Thoracic aorta (tissue), 2 donors: Measurements from ENCODE around the gene KCNC3. TPM values are rescaled to one million over a fixed set of nuclear protein-coding genes. Genes with fewer than 3 reads are reported as not detected.
A peak's percentile ranks its signal among the peaks of the same experiment; 100 is the strongest.
"Not testable (repeated sequence)": the region's sequence is repeated elsewhere in the genome, so short reads cannot be mapped to it uniquely, and the experiment has no call there.

Experiments
- ATAC-seq: fragments of 150-250 bp; one replicate; pipeline ENCODE4 v1.8.0; 2017; ENCODE audit warnings: low read depth; ENCODE audit not compliant: insufficient number of reproducible peaks, low FRiP score
- DNase-seq: peaks from one replicate; pipeline ENCODE4 v3.0.0-alpha.2; 2020; ENCODE audit warnings: low spot score
- H3K27ac ChIP-seq, 2 donors: fragments of 200-600 bp; sonication (generic); 1 replicate in 1 of 2; 2 replicates in 1 of 2; pipeline ENCODE4 v1.5.1; 2016; ENCODE audit warnings: mild to moderate bottlenecking in 2 of 2, moderate library complexity in 2 of 2
- H3K27me3 ChIP-seq: fragments of 200-600 bp; sonication (generic); replicated peaks from 2 replicates; pipeline ENCODE4 v1.6.0; 2016; ENCODE audit warnings: mild to moderate bottlenecking; ENCODE audit not compliant: insufficient read depth
- H3K36me3 ChIP-seq: fragments of 200-600 bp; sonication (generic); one replicate; pipeline ENCODE4 v1.5.1; 2016
- H3K4me1 ChIP-seq, 2 donors: fragments of 200-600 bp; sonication (generic); 1 replicate in 1 of 2; 2 replicates in 1 of 2; pipeline versions ENCODE4 v1.5.1 to v1.6.0; 2016; ENCODE audit warnings: low read depth in 2 of 2, mild to moderate bottlenecking in 1 of 2; ENCODE audit not compliant: control insufficient read depth in 1 of 2
- H3K4me3 ChIP-seq: fragments of 200-600 bp; sonication (generic); 2 replicates; pipeline ENCODE4 v1.5.1; 2016; ENCODE audit warnings: mild to moderate bottlenecking
- H3K9me3 ChIP-seq: fragments of 200-600 bp; sonication (generic); 2 replicates; pipeline ENCODE4 v1.5.1; 2016
- total RNA-seq, 2 donors: library from RNA; depleted of rRNA; stranded (reverse); fragments of >200 nt; gene quantifications; one replicate each; pipeline versions ENCODE4 v1.1.0 to v1.2.3, GENCODE V29; 2016
- TF ChIP-seq, protein P1 (sequence below): fragments of 200-600 bp; sonication (generic); IDR thresholded peaks from one replicate; pipeline ENCODE4 v1.5.1; 2019; ENCODE audit warnings: antibody characterized with exemption

KCNC3 gene
- total RNA-seq, 2 donors from 2014 or later, result 1.3 to 4.2 TPM

DNA sequence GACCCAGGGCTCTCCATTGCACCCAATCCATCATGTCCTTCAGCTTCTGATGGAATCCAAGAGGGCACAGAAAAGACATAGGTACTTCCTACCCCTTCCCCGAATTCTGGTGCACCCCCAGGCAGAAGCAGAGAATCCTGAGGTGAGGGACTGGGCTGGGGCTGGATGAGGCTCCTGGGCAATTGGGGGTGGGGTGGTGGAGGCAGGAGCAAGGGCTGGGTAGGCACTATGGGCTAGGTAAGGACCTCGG, 2.7 kb upstream of the KCNC3 start:
- ATAC-seq, result no peak
- peaks cover 3 to 28% of the 10 kb centered on the region in 2 donors for H3K4me1 ChIP-seq
- no peaks in the 10 kb centered on the region for H3K36me3 ChIP-seq
- peaks cover 15% of the 10 kb centered on the region for H3K27me3 ChIP-seq
- H3K9me3 ChIP-seq, result no peaks in the 10 kb centered on the region
- no peak for DNase-seq
- H3K4me3 ChIP-seq, result peak overlapping the region; percentile 66
- TF ChIP-seq, protein P1, sequence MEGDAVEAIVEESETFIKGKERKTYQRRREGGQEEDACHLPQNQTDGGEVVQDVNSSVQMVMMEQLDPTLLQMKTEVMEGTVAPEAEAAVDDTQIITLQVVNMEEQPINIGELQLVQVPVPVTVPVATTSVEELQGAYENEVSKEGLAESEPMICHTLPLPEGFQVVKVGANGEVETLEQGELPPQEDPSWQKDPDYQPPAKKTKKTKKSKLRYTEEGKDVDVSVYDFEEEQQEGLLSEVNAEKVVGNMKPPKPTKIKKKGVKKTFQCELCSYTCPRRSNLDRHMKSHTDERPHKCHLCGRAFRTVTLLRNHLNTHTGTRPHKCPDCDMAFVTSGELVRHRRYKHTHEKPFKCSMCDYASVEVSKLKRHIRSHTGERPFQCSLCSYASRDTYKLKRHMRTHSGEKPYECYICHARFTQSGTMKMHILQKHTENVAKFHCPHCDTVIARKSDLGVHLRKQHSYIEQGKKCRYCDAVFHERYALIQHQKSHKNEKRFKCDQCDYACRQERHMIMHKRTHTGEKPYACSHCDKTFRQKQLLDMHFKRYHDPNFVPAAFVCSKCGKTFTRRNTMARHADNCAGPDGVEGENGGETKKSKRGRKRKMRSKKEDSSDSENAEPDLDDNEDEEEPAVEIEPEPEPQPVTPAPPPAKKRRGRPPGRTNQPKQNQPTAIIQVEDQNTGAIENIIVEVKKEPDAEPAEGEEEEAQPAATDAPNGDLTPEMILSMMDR, result no peak
- H3K27ac ChIP-seq, result no peak overlapping the region

DNA sequence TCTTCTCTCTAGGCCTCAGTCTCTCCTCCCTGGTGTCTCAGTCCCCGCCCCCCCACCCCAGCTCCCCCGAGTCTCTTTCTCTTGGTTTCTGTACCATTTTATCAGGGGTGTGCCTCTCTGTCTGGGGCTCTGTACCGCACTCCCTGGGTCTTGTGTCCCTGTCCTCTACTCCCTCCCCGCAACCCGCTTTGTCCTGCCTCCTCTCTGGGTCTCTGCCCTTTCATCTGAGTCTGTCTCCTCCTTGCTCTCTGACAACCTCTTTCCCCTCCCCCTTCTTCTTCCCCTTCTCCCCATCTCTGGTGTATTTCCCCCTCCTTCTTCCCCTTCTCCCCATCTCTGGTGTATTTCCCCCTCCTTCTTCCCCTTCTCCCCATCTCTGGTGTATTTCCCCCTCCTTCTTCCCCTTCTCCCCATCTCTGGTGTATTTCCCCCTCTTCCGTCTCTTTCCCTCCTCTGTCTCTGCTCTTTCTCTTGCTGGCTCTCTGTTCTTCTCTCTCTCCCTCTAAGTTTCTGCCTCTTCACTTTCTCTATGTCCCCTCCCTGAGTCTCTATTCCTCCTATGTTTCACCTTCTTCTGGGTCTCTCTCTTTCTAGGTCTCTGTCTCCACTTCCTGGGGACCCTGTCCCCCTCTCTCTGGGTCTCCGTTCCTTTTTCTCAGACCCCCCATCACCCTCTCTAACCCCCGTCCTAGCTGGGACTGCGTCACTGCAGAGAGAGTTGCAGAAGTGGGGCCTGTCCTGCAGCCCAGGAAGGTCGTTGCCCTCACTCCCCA, 2.2 kb upstream of the KCNC3 start:
- Histone ChIP-seq H3K36me3 (no peaks in the 10 kb centered on the region), H3K27me3 (peaks cover 15% of the 10 kb centered on the region), H3K4me3 (peak overlapping the region; percentile 57), H3K27ac (no peak overlapping the region), H3K9me3 (no peaks in the 10 kb centered on the region), H3K4me1 (peaks cover 4 to 28% of the 10 kb centered on the region in 2 donors)
- ATAC-seq (no peak), DNase-seq (no peak)
- TF ChIP-seq, protein P1, result no peak

DNA sequence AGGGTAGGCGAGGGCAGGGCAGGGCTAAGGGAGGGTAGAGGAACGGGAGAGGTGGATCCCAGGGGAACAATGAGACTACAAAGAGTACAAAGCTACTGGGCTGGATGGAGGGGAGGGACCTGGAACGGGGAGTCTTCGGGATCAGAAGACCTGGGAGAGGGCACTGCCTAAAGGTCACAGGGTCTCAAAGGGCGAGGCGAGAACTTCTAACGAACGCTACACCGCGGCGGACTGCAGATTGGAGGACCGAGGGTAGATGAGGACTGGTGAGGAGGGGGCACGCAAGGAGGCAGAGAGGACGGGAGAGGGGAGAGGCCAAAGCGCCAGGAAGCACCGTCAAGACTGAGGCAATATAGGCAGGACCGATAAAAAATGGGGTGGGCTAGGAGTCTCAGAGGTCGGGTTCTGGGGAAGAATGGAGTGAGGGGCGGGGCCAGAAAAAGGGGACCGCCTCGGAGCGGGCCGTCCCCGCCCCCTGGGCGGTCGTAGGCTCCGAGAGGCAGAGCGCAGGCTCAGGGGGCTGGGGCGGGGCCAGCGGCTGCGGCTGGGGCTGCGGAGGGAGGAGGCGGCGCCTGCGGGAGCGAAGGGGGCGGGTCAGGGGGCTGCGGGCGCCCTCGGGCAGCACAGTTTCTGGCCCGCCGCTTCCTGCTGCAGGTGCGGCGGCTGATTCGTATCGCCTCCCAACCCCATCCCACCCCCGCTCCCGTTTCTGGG, 1.3 kb upstream of the KCNC3 start:
- Histone ChIP-seq H3K4me1 (peaks cover 11 to 36% of the 10 kb centered on the region in 2 donors), H3K36me3 (no peaks in the 10 kb centered on the region), H3K9me3 (no peaks in the 10 kb centered on the region), H3K27me3 (peaks cover 15% of the 10 kb centered on the region), H3K27ac (no peak overlapping the region), H3K4me3 (peak overlapping the region; percentile 57)
- TF ChIP-seq, protein P1, result no peak
- ATAC-seq (no peak), DNase-seq (no peak)

DNA sequence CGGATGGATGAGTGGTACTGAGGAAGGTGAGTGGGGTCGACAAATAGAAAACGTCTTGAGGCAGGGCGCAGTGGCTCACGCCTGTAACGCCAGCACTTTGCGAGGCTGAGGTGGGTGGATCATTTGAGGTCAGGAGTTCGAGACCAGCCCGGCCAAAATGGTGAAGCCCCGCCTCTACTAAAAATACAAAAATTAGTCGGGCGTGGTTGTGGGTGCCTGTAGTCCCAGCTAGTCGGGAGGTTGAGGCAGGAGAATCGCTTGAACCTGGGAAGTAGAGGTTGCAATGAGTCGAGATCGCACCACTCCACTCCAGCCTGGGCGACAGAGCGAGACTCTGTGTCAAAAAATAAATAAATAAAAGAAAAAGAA, 733 bp upstream of the KCNC3 start:
- peak overlapping the region; percentile 57 for H3K4me3 ChIP-seq
- not testable (repeated sequence) for ATAC-seq, H3K9me3 ChIP-seq, H3K36me3 ChIP-seq, DNase-seq
- H3K27me3 ChIP-seq, result peaks cover 15% of the 10 kb centered on the region
- H3K27ac ChIP-seq, result peak overlapping the region; percentile 3 to 43
- peaks cover 11 to 36% of the 10 kb centered on the region in 2 donors for H3K4me1 ChIP-seq

DNA sequence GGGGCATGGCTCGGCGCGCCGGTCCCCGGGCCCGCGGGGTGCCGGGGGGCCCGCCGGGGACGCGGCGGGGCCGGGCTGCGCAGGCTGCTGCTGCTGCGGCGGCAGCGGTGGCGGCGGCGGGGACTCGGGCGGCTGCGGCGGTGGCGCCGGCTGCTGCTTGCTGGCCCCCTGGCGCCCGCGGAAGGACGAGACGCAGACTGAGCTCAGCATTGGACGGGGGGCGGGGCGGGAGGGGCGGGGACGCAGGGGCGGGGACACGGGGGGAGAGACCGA, 368 bp downstream of the KCNC3 start:
- Histone ChIP-seq H3K4me1 (peaks cover 11 to 32% of the 10 kb centered on the region in 2 donors), H3K9me3 (no peaks in the 10 kb centered on the region), H3K27ac (no peak overlapping the region), H3K27me3 (peaks cover 15% of the 10 kb centered on the region), H3K4me3 (no peak overlapping the region), H3K36me3 (no peaks in the 10 kb centered on the region)
- ATAC-seq, result no peak
- TF ChIP-seq, protein P1, result no peak
- no peak for DNase-seq
